Fibroblast of peridontal ligament (primary cell): ENCODE measurements around the gene PRRC2B.
"Not testable (repeated sequence)": the region's sequence is repeated elsewhere in the genome, so short reads cannot be mapped to it uniquely, and the experiment has no call there.

Experiments
- DNase-seq: peaks from one replicate; pipeline ENCODE4 v3.0.0-alpha.2; 2010; ENCODE audit errors: extremely low read depth

Gene PRRC2B

DNA sequence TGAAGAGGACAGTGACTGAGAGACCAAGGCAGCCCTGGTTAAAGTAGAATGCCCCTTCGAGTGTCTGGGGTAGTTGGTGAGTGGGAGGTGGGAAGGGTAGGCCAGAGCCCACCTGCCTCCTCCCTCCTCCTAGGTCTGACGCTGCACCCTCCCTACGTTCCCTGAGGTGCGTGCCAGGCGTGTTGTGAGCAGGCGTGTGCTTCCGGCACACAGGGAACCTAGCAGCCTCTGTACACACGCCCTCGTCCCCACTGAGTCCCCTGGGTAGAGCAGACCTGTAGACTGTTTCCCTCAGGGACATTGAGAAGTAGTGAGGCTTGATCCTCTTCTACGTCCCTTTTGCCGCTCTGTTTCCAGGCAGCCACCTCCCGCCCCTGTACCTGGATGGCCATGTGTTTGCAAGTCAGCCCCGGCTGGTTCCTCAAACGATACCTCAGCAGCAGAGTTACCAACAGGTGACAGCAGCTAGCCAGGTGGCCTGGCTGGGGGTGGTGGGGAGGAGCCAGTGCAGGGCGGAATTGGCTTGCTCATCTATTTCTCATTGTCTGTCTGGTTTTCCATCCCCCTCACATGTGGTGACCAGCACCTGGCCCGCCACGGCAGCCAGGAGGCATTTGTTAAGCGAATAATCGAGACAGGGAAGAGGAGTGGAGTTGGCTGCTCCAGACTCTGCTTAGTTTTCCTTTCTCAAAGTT lies 92.0 kb downstream of the PRRC2B start:
- no peak for DNase-seq

DNA sequence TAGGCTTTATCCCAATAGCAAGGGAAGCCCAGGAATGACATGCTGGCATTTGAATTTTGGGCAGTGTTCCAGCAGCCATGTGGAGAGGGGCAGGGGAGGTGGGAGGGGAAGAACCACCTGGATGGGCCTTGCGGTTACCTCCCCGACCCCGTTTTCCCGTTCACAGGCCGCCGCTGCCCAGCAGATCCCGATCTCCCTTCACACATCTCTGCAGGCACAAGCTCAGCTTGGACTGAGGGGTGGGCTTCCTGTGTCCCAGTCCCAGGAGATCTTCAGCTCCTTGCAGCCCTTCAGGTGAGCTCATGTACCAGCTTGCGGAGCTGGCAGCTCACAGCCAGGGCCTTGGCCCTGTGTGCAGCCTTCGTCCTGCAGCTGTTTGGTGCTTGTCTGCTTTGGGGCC lies 93.1 kb downstream of the PRRC2B start:
- no peak for DNase-seq

DNA sequence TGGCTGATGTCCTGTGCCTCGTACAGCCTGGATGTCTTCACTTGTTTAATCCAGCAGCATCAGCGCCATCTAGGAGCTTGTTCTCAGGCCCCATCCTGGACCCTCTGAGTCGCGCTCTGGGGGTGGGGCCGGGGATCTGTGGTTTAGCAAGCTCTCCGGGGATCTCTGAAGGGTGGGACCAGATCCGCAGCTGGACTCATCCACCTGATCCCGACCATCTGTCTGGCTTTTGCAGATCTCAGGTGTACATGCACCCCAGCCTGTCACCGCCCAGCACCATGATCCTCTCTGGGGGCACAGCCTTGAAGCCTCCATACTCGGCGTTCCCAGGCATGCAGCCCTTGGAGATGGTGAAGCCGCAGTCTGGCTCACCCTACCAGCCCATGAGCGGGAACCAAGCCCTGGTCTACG lies 93.7 kb downstream of the PRRC2B start:
- no peak for DNase-seq

DNA sequence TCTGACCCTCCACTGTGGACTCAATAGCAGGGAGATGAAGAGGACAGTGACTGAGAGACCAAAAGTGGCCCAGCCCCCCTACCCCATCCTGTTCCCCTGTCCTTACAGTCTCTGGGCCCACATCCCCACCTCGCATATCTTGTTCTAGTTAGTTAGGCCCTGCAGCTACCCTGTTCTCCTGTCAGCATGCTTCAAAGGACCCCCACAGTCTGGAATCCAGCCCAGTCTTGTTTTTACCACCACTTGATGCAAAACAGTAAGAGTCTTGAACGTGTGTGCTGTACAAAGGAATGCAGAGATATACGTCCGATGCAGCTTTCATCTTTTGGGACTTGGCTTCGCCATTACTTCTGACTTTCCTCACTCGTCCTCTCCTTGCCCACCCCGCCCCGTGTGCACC lies 96.6 kb downstream of the PRRC2B start:
- DNase-seq, result no peak

DNA sequence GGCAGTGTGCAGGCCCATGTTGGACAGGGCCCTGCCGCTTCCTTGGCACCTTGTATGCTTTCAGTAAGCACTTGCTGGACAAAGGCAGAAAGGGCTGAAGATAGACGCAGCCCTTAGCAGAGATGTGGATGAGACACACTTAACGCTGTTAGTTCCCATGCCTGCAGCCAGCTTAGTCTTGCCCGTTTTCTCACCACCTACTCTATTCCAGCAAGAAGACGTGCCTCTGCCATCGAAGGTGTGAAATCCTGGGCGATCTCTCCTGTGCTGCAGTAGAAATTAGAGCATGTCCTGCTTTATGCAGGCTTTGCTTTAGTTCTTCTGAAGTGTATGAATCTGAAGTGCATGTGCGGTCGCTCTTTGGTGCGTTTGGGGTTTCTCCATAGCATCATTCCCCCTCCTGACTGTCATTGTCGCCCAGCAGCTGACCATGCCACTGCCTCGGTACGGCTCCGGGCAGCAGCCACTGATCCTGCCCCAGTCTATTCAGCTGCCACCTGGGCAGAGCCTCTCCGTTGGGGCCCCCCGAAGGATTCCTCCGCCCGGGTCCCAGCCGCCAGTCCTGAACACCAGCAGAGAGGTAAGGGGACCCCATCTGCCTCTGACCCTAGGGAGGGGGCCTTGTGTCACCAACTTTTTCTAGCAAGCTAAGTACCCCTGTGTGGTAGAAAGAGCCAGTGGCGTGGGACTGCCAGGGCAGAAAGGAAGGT lies 97.3 kb downstream of the PRRC2B start:
- no peak for DNase-seq

GRCh38 chr9:131492070-131492469 lies 98.2 kb downstream of the PRRC2B start:
- DNase-seq, result no peak

GRCh38 chr9:131494296-131494870 lies 100.5 kb downstream of the PRRC2B start:
- DNase-seq, result no peak

DNA sequence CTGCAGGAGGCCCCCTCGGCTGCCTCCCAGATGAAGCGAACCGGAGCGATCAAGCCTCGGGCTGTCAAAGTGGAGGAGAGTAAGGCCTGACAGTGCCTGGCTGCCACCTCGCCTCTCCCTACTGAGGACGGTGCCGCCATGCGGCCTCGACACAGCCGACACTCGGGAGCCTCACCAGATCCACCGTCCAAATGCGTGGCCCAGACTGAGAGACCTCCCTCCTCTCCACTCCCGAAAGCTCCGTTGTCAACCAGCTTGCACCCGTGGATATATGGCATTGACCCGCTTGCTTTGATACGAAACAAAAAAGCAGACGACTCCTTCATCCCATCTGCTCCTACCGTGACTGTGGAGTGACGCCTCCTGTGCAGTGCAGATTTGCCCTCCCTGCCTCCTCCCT lies 101.9 kb downstream of the PRRC2B start:
- no peak for DNase-seq

GRCh38 chr9:131496844-131497405 lies 103.0 kb downstream of the PRRC2B start:
- DNase-seq, result no peak

DNA sequence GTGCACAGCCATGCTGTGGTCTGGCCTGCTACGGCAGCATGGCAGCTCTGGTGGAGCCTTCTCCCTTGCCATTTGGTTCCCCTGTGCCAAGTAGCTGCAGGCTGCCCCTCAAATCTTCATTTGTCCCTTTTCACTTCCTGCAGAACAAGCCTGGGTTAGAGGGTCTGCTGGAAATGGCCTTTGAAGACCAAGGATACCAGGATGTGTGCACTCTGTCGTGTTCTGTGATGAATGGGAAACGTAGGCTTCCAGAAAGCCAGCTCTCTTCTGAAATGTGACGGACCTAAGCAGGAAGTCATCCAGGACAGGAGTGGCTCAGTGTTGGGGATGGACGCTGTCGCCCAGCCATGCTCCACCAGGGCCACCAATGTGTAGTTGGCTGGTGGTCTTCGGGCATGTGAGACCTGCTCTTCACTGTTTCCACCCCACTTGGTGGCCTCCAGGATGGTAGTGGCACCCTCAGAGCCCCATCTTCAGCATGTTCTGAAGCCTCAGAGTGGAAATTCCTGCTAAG lies 105.4 kb downstream of the PRRC2B start:
- no peak for DNase-seq

GRCh38 chr9:131500377-131500776 lies 106.5 kb downstream of the PRRC2B start:
- DNase-seq, result no peak

GRCh38 chr9:131500939-131501541 lies 107.2 kb downstream of the PRRC2B start:
- peak; percentile 43 for DNase-seq

GRCh38 chr9:131502781-131503625 lies 109.1 kb downstream of the PRRC2B start, which contains the start of gene POMT1:
Gene POMT1 (plus strand): TSS chr9:131502918. CDS start chr9:131504219, 1,301 bp downstream.
- peak; percentile 72 for DNase-seq

- DNase-seq, result peak; percentile 29
These were observed 110.0 kb downstream of the PRRC2B start for GRCh38 chr9:131503626-131504465.

DNA sequence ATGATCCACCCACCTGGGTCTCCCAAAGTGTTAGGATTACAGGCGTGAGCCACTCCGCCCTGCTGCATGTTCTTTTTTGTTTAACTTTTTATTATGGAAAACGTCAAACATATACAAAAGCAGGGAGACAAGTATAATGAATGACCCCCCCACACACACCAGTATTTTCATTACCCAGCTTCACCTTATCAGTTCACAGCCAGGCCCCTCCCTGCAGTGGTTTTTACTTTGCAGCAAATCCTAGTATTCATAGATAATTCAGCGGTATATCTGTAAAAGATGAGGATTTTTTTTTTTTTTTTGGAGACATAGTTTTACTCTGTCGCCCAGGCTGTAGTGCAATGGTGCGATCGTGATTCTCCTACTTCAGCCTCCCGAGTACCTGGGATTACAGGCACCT lies 111.1 kb downstream of the PRRC2B start:
- no peak for DNase-seq

DNA sequence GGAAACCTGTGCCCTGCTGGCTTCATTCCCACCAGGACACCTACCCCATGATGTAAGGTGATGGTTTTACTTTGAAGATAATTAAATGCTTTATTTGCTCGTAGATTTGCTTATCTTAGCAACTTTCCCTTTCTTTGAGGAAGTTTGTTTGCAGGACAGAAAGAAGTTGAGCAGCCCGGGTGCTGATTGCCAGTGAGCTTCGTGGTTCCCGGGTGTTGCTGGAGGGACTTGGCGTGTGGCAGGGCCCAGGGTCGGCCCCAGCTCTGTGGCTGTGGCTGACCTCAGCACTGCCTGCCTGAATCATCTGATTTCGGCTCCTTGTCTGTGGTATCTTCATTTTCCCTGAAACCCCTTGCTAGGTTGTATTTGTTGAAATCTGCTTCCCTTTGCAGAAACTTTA lies 117.5 kb downstream of the PRRC2B start:
- DNase-seq, result no peak

DNA sequence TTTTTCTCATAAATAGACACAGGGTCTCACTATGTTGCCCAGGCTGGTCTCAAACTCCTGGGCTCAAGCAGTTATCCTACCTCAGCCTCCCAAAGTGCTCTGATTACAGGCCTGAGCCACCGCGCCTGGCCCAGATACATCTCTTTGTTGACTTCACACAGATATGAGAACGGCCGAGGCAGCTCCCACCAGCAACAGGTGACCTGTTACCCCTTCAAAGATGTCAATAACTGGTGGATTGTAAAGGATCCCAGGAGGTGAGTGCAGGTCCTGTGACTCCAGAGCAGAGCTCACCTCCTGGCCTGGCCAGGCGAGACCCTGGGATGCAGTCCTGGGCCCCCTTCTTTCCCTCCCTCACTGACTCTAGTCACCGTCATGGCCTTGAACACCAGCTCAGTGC lies 118.0 kb downstream of the PRRC2B start:
- DNase-seq, result no peak

- no peak for DNase-seq
These were observed 119.3 kb downstream of the PRRC2B start for GRCh38 chr9:131513177-131513576.

GRCh38 chr9:131515559-131516031 lies 121.7 kb downstream of the PRRC2B start:
- DNase-seq, result not testable (repeated sequence)

GRCh38 chr9:131516100-131516499 lies 122.2 kb downstream of the PRRC2B start:
- no peak for DNase-seq
